ENCODE measurements around the gene TREML4. TPM values are rescaled to one million over a fixed set of nuclear protein-coding genes. Genes with fewer than 3 reads are reported as not detected.

TREML4 gene, protein sequence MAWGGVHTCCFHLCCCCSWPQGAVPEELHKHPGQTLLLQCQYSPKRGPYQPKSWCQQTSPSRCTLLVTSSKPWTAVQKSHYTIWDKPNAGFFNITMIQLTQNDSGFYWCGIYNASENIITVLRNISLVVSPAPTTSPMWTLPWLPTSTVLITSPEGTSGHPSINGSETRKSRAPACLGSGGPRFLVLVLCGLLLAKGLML
- total RNA-seq = not detected in 2 replicates
- long read RNA-seq = 0 reads

DNA sequence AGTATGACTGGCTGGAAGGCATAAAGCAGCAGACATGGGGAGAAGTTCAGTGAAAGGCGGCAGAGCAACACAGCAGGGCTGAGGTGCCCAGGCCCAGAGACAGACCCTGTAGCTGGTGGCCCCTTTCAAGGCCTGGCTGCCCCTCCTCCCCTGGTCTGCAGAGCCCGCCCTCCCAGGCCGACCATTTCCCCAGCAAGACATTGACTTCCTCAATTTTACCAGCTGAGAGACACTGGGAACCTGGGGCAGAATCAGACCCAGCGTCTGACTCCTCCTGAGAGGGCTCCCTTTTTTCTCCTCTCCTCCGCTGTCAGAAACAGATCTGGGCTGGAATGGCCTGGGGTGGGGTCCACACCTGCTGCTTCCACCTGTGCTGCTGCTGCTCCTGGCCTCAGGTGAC lies at the start of gene TREML4:
Gene TREML4, plus strand, starts transcription at position 254 of the 400 bp plus-strand sequence. Its CDS starts 79 bp downstream, at position 333.
- Mint-ChIP-seq H3K27me3 (peaks cover 27% of the 10 kb centered on the region), H3K4me1 (ENCODE audit: low read depth) (no peaks in the 10 kb centered on the region), H3K9me3 (ENCODE audit: low read depth) (no peaks in the 10 kb centered on the region), H3K27ac (no peak within 1 kb of the TSS), H3K4me3 (ENCODE audit: low read depth) (no peak within 1 kb of the TSS), H3K36me3 (ENCODE audit: insufficient read depth) (no peaks in the 10 kb centered on the region)
- DNase-seq (ENCODE audit: low spot score, unreplicated experiment) = no peak
- TF ChIP-seq, protein P1, sequence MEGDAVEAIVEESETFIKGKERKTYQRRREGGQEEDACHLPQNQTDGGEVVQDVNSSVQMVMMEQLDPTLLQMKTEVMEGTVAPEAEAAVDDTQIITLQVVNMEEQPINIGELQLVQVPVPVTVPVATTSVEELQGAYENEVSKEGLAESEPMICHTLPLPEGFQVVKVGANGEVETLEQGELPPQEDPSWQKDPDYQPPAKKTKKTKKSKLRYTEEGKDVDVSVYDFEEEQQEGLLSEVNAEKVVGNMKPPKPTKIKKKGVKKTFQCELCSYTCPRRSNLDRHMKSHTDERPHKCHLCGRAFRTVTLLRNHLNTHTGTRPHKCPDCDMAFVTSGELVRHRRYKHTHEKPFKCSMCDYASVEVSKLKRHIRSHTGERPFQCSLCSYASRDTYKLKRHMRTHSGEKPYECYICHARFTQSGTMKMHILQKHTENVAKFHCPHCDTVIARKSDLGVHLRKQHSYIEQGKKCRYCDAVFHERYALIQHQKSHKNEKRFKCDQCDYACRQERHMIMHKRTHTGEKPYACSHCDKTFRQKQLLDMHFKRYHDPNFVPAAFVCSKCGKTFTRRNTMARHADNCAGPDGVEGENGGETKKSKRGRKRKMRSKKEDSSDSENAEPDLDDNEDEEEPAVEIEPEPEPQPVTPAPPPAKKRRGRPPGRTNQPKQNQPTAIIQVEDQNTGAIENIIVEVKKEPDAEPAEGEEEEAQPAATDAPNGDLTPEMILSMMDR (IDR thresholded peaks at IDR 0.05; ENCODE audit: unreplicated experiment) = no peak

DNA sequence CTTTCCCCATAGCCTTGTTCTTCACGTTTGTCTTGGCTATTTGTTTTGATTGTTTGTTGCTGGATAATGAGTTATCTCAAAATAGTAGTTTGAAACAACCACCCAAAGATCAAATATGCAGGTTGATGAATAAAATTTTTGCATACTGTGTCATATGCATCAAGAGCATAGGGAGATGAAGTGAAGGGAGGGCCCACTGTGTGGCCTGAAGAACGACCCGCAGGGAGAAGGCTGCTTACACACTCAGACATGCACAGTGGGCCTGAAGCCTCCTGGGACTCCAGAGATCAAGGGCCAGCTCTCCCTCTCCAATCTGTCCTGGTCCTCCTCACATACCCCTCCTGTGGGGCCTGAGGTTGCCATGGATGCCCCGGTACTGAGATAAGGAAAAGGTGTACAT lies 49.0 kb upstream of the TREML4 start:
- Mint-ChIP-seq H3K4me1 (ENCODE audit: low read depth) (no peaks in the 10 kb centered on the region), H3K27ac (no peak overlapping the region), H3K27me3 (peaks cover 13% of the 10 kb centered on the region), H3K4me3 (ENCODE audit: low read depth) (no peak overlapping the region), H3K36me3 (ENCODE audit: insufficient read depth) (no peaks in the 10 kb centered on the region), H3K9me3 (ENCODE audit: low read depth) (no peaks in the 10 kb centered on the region)
- DNase-seq (ENCODE audit: low spot score, unreplicated experiment) = no peak
- TF ChIP-seq, protein P1 (IDR thresholded peaks at IDR 0.05; ENCODE audit: unreplicated experiment) = no peak

DNA sequence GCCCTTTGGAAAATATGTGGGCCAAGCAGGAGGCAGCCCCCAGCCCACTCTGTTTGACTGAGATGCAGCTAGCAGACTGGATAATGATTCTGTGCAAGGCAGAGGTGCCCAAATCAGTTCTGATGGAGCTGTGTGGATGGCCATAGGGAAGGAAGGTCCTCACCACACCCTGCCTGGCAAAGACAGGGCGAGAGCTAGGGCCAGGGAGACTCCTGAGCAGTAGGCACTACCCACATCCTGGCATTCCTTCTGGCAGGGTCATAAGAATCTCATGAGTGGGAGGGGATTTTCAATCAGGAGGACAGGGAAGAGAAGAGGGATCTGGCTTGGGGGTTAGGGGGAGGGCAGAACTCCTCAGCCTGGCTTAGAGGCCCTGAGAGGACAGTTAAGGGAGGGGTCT lies 46.6 kb upstream of the TREML4 start:
- H3K36me3 Mint-ChIP-seq (ENCODE audit: insufficient read depth) = no peaks in the 10 kb centered on the region
- H3K4me1 Mint-ChIP-seq (ENCODE audit: low read depth) = no peaks in the 10 kb centered on the region
- no peak overlapping the region for H3K27ac Mint-ChIP-seq
- TF ChIP-seq, protein P1 (IDR thresholded peaks at IDR 0.05; ENCODE audit: unreplicated experiment) = no peak
- no peaks in the 10 kb centered on the region for H3K9me3 Mint-ChIP-seq (ENCODE audit: low read depth)
- H3K27me3 Mint-ChIP-seq = peaks cover 14% of the 10 kb centered on the region
- H3K4me3 Mint-ChIP-seq (ENCODE audit: low read depth) = no peak overlapping the region
- DNase-seq (ENCODE audit: low spot score, unreplicated experiment) = no peak

DNA sequence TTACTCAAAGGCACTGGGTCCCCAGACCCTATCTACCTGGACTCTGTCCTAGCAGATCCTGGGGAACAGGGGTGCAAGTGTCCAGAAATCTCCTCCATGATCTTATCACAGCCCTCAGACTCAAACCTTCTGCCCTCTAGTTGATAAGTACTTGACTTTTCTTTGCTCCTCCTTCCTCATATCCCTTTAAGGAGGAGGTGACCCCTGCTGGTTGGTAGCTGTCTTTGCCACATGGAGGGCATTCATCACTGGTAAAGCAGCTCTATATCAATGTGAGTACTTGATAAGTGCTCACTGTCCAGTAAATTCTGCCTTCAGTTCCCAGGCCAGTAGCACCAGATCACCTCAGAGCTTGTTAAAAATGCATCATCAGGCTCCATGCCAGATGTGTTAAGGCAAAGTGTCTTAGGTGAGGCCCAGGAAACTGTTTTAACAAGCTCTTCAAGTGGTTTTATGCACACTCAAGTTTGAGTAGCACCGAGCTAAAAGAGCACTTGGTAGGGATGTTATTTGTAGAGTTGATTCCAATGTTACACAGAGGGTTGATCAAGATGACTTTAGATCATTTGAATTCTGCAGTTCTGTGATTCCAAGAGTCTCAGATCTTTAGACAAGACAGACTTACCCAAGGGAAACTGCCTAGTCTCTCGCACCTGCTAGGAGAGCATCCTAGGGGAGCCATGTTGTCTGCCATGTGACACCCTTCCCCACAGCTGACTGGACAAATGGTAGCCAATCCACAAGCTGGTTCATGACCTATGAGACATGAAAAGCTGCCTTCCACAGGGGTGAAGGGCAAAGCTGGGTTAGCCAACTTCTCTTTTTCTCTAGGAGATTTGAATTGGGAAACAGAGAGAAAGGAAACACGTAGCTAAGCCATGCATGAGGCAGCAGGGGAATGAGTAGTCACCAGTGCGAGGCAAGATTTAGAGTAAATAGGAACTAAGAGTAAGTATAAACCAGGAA lies 45.8 kb upstream of the TREML4 start:
- Mint-ChIP-seq H3K27me3 (peaks cover 10% of the 10 kb centered on the region), H3K27ac (no peak overlapping the region), H3K4me3 (ENCODE audit: low read depth) (no peak overlapping the region), H3K4me1 (ENCODE audit: low read depth) (peaks cover 7% of the 10 kb centered on the region), H3K9me3 (ENCODE audit: low read depth) (no peaks in the 10 kb centered on the region), H3K36me3 (ENCODE audit: insufficient read depth) (no peaks in the 10 kb centered on the region)
- TF ChIP-seq, protein P1 (IDR thresholded peaks at IDR 0.05; ENCODE audit: unreplicated experiment) = peak; percentile 70
- no peak for DNase-seq (ENCODE audit: low spot score, unreplicated experiment)

DNA sequence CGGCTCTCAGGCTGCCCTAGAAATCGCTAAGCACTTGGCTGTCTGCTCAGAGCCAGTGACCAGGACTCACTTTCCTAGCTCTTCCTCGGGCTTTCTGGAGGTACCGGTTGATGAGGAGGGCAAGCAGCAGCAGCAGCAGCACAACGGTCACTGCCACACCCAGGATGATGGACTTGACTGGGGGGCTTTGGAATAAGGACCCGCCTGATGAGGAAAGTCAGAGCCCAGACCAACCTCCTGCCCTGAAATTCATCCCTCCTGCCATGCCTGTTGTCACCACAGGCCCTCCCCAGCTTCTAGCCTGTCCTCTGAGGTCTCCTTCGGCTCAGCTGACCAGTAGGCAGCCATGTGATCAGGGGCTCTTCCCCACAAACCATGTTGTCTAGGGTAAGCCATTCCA lies 43.4 kb upstream of the TREML4 start:
- Mint-ChIP-seq H3K4me1 (ENCODE audit: low read depth) (peaks cover 13% of the 10 kb centered on the region), H3K27ac (no peak overlapping the region), H3K9me3 (ENCODE audit: low read depth) (no peaks in the 10 kb centered on the region), H3K36me3 (ENCODE audit: insufficient read depth) (no peaks in the 10 kb centered on the region), H3K27me3 (peaks cover 10% of the 10 kb centered on the region), H3K4me3 (ENCODE audit: low read depth) (no peak overlapping the region)
- TF ChIP-seq, protein P1 (IDR thresholded peaks at IDR 0.05; ENCODE audit: unreplicated experiment) = no peak
- DNase-seq (ENCODE audit: low spot score, unreplicated experiment) = no peak

All from progenitor cell of endocrine pancreas (in vitro differentiated cells).